OCI-LY3 (cell line): Measurements from ENCODE around the gene DNAJC18.

ENCODE experiments used
- EZH2phosphoT487 ChIP-seq: fragments of 200-600 bp; shearing (Covaris generic); IDR thresholded peaks from 2 replicates; pipeline ENCODE4 v1.6.1; 2018; ENCODE audit warnings: antibody characterized with exemption, mixed run types, low read depth
- TF ChIP-seq, protein P1 (sequence below): fragments of 200-600, 300-600 bp; sonication (generic); IDR thresholded peaks from 2 replicates; pipeline ENCODE4 v1.5.1; 2014; ENCODE audit warnings: antibody characterized with exemption, low read length, low read depth

DNA sequence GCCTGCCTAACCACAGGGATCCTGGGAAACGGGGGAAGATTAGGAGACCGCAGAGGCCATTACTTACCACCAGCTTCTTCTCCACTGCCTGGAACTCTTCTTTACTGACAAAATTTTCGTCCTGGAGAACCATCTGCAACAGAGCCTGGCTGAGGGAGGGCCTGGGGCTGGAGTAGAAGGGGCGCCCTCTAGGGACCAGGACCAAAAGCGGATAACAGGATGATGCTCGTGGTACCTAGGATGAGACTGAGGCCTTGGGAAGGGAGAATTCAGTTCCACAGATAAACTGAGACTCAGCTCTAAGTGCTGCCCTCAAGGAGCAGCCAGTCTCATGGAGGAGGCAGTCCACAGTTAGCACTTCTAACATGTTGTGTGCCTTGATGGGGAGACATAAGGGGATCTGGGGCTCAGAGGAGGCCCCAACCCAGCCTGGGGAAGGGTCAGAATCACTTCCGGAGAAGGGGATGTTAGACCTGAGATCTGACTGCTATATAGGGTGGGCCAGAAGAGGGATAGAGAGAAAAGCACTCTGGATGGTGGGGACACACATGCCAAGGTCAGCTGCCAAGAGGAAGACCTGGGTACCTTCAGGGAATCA is 36.7 kb downstream of the DNAJC18 start:
- TF ChIP-seq, protein P1, sequence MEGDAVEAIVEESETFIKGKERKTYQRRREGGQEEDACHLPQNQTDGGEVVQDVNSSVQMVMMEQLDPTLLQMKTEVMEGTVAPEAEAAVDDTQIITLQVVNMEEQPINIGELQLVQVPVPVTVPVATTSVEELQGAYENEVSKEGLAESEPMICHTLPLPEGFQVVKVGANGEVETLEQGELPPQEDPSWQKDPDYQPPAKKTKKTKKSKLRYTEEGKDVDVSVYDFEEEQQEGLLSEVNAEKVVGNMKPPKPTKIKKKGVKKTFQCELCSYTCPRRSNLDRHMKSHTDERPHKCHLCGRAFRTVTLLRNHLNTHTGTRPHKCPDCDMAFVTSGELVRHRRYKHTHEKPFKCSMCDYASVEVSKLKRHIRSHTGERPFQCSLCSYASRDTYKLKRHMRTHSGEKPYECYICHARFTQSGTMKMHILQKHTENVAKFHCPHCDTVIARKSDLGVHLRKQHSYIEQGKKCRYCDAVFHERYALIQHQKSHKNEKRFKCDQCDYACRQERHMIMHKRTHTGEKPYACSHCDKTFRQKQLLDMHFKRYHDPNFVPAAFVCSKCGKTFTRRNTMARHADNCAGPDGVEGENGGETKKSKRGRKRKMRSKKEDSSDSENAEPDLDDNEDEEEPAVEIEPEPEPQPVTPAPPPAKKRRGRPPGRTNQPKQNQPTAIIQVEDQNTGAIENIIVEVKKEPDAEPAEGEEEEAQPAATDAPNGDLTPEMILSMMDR: peak; percentile 55
- TF ChIP-seq EZH2phosphoT487: no peak
